Gastrocnemius medialis (tissue), 4 donors: Measurements from ENCODE around the gene CNST.

ENCODE experiments used
- POLR2A ChIP-seq, 2 donors: fragments of 450-650 bp; IDR thresholded peaks; one replicate each; pipeline ENCODE4 v1.6.1; 2017; ENCODE audit warnings: antibody characterized with exemption in 2 of 2, mild to moderate bottlenecking in 2 of 2, moderate library complexity in 2 of 2
- TF ChIP-seq, protein P1 (sequence below), 5 experiments: fragments of 450-650 bp in 3 of 5; fragments of 200-600 bp in 2 of 5; sonication (generic) in 2 of 5; IDR thresholded peaks in 4 of 5; conservative IDR thresholded peaks in 1 of 5; 1 replicate in 4 of 5; 2 replicates in 1 of 5; pipeline ENCODE4 v1.5.1; 2016 to 2019; ENCODE audit warnings: antibody characterized with exemption in 5 of 5, mild to moderate bottlenecking in 3 of 5, moderate library complexity in 3 of 5

DNA sequence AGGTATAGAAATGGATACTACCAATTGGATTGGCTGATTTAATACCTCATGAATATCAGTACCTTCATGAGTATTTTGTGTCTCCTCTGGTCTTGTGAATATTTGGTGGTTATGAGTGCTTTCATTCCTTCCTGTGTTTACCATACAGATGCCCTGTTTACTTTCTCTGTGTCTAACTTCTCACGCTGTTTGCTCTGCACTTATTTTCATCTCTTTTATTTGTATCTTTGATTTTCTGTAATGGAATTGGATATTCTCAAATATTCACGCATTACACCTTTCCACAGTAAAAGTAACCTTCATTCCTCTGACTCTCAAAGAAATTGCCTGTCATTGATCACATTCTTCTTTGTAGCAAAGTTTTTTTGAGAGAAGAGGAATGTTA, 16.8 kb downstream of the CNST start:
- no peak for TF ChIP-seq POLR2A (IDR thresholded peaks at IDR 0.05)
- TF ChIP-seq, protein P1, sequence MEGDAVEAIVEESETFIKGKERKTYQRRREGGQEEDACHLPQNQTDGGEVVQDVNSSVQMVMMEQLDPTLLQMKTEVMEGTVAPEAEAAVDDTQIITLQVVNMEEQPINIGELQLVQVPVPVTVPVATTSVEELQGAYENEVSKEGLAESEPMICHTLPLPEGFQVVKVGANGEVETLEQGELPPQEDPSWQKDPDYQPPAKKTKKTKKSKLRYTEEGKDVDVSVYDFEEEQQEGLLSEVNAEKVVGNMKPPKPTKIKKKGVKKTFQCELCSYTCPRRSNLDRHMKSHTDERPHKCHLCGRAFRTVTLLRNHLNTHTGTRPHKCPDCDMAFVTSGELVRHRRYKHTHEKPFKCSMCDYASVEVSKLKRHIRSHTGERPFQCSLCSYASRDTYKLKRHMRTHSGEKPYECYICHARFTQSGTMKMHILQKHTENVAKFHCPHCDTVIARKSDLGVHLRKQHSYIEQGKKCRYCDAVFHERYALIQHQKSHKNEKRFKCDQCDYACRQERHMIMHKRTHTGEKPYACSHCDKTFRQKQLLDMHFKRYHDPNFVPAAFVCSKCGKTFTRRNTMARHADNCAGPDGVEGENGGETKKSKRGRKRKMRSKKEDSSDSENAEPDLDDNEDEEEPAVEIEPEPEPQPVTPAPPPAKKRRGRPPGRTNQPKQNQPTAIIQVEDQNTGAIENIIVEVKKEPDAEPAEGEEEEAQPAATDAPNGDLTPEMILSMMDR (IDR thresholded peaks at IDR 0.05 in 4 of 5, conservative IDR thresholded peaks at IDR 0.05 in 1 of 5): no peak
